Endothelial cell (in vitro differentiated cells): Measurements from ENCODE around the gene SLAMF6. TPM values are rescaled to one million over a fixed set of nuclear protein-coding genes. Genes with fewer than 3 reads are reported as not detected.

Source experiments
- DNase-seq: peaks from one replicate; pipeline ENCODE4 v3.0.0; 2021; ENCODE audit warnings: low spot score
- H3K27ac Mint-ChIP-seq: one replicate; pipeline ENCODE4 v1.8.0; 2021; ENCODE audit warnings: mixed read lengths, inconsistent platforms; ENCODE audit not compliant: unreplicated experiment
- H3K27me3 Mint-ChIP-seq: one replicate; pipeline ENCODE4 v1.8.0; 2021; ENCODE audit warnings: mild to moderate bottlenecking, moderate library complexity, mixed read lengths, inconsistent platforms; ENCODE audit not compliant: unreplicated experiment
- H3K36me3 Mint-ChIP-seq: one replicate; pipeline ENCODE4 v1.8.0; 2021; ENCODE audit warnings: mild to moderate bottlenecking, low read depth, mixed read lengths, inconsistent platforms; ENCODE audit not compliant: unreplicated experiment
- H3K4me1 Mint-ChIP-seq: one replicate; pipeline ENCODE4 v1.8.0; 2021; ENCODE audit warnings: mild to moderate bottlenecking, mixed read lengths, inconsistent platforms; ENCODE audit not compliant: unreplicated experiment
- H3K4me3 Mint-ChIP-seq: one replicate; pipeline ENCODE4 v1.8.0; 2021; ENCODE audit warnings: mild to moderate bottlenecking, mixed read lengths, inconsistent platforms; ENCODE audit not compliant: unreplicated experiment
- H3K9me3 Mint-ChIP-seq: one replicate; pipeline ENCODE4 v1.8.0; 2021; ENCODE audit warnings: mixed read lengths, inconsistent platforms; ENCODE audit not compliant: unreplicated experiment
- total RNA-seq: library from RNA; stranded (reverse); fragmentation: NEBNext Ultra II Directional; extraction: Animal tissue kit (Norgen Biotek cat#: 25700); gene quantifications from one replicate; pipeline ENCODE4 v1.2.1, GENCODE V29; 2021; ENCODE audit not compliant: unreplicated experiment
- TF ChIP-seq, protein P1 (sequence below): fragments of 200-600 bp; sonication (generic); IDR thresholded peaks from one replicate; pipeline ENCODE4 v1.5.0; 2021; ENCODE audit warnings: antibody characterized with exemption; ENCODE audit not compliant: unreplicated experiment

The SLAMF6 gene
- total RNA-seq, 1 donor from 2014 or later, result not detected

DNA sequence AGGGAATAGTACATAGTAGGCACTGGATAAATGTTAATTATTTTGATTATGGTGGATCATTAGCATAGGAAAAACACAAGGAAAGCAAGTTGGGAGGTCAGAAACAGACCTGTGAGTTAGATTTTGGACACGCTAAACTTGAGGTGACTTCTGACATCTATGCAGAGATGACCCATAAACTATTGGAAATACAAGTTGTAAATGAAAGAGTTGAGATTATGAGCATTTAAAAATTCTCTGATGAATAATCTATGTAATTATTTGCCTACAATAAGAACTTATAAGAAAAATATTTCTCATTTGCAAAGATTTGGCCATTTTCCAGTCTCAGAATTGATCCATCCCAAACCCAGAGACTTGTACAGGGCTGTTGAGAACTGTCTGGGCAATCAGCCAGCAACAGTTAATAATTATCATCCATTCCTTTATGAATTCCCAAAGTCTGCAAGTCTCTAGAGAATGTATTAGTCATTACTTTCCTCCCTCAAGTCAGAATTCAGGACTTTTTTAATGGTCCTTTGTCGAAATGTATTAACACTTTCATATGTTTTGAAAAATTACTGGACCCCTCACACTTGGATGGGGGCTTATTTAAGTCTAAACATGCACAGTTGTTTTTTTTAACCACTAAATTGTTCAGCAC is 19.4 kb upstream of the SLAMF6 start:
- no peaks in the 10 kb centered on the region for H3K9me3 Mint-ChIP-seq
- DNase-seq, result no peak
- H3K36me3 Mint-ChIP-seq, result no peaks in the 10 kb centered on the region
- peaks cover 4% of the 10 kb centered on the region for H3K27me3 Mint-ChIP-seq
- TF ChIP-seq, protein P1, sequence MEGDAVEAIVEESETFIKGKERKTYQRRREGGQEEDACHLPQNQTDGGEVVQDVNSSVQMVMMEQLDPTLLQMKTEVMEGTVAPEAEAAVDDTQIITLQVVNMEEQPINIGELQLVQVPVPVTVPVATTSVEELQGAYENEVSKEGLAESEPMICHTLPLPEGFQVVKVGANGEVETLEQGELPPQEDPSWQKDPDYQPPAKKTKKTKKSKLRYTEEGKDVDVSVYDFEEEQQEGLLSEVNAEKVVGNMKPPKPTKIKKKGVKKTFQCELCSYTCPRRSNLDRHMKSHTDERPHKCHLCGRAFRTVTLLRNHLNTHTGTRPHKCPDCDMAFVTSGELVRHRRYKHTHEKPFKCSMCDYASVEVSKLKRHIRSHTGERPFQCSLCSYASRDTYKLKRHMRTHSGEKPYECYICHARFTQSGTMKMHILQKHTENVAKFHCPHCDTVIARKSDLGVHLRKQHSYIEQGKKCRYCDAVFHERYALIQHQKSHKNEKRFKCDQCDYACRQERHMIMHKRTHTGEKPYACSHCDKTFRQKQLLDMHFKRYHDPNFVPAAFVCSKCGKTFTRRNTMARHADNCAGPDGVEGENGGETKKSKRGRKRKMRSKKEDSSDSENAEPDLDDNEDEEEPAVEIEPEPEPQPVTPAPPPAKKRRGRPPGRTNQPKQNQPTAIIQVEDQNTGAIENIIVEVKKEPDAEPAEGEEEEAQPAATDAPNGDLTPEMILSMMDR, result no peak
- H3K4me1 Mint-ChIP-seq, result peaks cover 36% of the 10 kb centered on the region
- H3K4me3 Mint-ChIP-seq, result no peak overlapping the region
- peak overlapping the region; percentile 89 for H3K27ac Mint-ChIP-seq

DNA sequence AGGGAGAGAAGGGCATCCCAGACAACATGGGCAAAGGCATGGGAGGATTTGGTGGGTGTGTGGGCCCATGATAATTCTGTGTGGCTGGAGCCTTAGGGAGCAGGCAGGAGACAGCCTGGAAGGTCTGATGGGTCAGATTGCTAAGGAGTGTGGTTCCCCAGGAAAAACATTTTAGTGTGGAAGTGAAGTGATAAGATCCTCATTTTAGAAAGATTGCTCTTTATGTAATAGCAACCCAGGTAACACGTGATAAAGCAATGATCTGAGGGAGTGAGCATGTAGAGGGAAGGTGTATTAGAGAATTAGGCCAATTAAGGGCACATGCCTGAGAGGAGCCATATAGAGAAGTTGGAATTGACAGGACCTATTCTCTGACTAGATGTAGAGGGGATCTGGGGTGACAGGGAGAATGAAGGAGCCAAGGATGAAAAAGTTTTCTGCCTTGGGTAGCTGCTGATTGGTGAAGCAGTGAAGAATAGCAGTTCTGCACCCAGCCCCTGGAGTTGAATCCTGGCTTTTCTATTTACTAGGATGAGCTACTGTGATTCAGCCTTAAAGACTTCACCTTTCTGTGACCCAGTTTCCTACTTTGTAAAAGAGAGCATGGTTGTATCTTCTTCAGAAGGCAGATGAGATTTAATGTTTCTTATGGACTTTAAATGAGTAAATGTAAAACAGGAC is 18.7 kb upstream of the SLAMF6 start:
- DNase-seq, result no peak
- Mint-ChIP-seq H3K9me3 (no peaks in the 10 kb centered on the region), H3K27me3 (peaks cover 4% of the 10 kb centered on the region), H3K4me3 (no peak overlapping the region), H3K4me1 (peaks cover 36% of the 10 kb centered on the region), H3K36me3 (no peaks in the 10 kb centered on the region), H3K27ac (peak overlapping the region; percentile 89)
- TF ChIP-seq, protein P1, result no peak

DNA sequence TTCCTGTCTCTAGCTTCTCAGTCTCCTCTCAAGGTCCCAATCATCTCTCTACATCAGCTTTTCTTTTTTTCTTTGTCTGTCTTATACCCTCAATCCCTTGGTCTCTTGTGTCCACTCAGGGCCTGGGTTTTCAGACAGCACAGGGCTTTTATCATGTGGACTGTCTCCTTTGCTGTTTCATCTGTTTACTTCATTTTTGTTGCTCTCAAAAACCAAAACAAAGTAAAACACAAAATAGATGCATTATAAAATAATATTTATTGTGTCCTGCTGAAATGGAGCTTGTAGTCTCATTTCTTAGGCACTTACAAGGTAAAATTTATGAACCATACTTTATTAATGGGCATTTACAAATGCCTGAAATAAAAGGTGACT is 17.8 kb upstream of the SLAMF6 start:
- Mint-ChIP-seq H3K9me3 (no peaks in the 10 kb centered on the region), H3K27me3 (peaks cover 4% of the 10 kb centered on the region), H3K4me3 (peak overlapping the region; percentile 13), H3K27ac (peak overlapping the region; percentile 100), H3K36me3 (no peaks in the 10 kb centered on the region), H3K4me1 (peaks cover 36% of the 10 kb centered on the region)
- DNase-seq, result no peak
- TF ChIP-seq, protein P1, result no peak

DNA sequence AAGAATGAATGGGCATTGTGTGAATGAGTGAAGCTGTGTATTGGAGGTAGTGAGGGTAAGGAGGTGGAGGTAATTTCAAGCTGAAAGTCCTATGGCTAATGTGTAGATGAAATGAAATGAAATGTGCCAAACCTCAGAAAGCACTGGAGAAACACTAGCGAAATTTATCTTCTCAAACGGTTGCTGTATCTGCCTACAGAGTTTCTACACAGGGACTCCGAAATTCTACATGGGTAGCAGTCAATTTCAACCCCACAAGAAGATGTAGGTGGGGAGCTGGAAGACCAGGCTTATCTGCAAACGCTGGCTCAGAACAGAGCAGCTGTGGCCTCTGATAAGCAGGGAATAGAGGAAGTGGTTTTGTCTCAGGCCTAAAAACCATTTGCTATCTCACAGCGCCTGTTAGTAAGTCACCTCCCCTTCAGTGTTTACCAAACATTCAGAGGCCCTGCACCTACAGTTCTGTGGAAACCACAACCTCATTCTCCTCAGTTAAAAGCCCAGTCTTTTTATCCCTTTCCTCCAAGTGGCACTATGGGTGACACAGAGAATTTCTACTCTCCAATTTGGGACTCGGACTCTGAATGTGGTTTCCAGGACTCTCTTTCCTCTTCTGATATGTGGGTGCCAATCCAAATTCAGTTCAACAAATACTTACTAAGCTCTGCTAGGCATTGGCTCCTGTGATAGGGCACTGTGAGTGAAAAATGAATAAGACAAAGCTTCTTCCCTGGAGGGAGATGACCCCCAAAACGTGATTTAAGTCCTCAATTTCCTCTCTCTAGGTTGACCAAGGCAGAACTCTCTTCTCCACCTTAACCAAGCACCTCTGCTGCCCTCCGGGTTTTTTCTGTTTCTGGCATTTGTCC is 17.2 kb upstream of the SLAMF6 start:
- peak overlapping the region; percentile 100 for H3K27ac Mint-ChIP-seq
- no peaks in the 10 kb centered on the region for H3K36me3 Mint-ChIP-seq
- H3K4me1 Mint-ChIP-seq, result peaks cover 36% of the 10 kb centered on the region
- TF ChIP-seq, protein P1, result no peak
- no peaks in the 10 kb centered on the region for H3K9me3 Mint-ChIP-seq
- H3K27me3 Mint-ChIP-seq, result peaks cover 4% of the 10 kb centered on the region
- peak overlapping the region; percentile 69 for H3K4me3 Mint-ChIP-seq
- peak; percentile 80 for DNase-seq
